Right lobe of liver (tissue), 4 donors: ENCODE measurements around the gene KDM4C.

Experiments
- CTCF ChIP-seq, 4 donors: fragments of 200-600 bp in 3 of 4; fragments of 450-650 bp in 1 of 4; IDR thresholded peaks; one replicate each; pipeline versions ENCODE4 v1.5.1 to v1.8.0; 2016 to 2022; ENCODE audit warnings: antibody characterized with exemption in 4 of 4, mild to moderate bottlenecking in 2 of 4
- POLR2A ChIP-seq: fragments of 450-650 bp; IDR thresholded peaks from one replicate; pipeline ENCODE4 v1.6.1; 2017; ENCODE audit warnings: antibody characterized with exemption, mild to moderate bottlenecking
- donor health status: DM: no; HTN: no; CAD: no.
- donor health status: DM: no; HTN: no; CAD: no.
- donor health status: DM: no; HTN: yes; CAD: no.

DNA sequence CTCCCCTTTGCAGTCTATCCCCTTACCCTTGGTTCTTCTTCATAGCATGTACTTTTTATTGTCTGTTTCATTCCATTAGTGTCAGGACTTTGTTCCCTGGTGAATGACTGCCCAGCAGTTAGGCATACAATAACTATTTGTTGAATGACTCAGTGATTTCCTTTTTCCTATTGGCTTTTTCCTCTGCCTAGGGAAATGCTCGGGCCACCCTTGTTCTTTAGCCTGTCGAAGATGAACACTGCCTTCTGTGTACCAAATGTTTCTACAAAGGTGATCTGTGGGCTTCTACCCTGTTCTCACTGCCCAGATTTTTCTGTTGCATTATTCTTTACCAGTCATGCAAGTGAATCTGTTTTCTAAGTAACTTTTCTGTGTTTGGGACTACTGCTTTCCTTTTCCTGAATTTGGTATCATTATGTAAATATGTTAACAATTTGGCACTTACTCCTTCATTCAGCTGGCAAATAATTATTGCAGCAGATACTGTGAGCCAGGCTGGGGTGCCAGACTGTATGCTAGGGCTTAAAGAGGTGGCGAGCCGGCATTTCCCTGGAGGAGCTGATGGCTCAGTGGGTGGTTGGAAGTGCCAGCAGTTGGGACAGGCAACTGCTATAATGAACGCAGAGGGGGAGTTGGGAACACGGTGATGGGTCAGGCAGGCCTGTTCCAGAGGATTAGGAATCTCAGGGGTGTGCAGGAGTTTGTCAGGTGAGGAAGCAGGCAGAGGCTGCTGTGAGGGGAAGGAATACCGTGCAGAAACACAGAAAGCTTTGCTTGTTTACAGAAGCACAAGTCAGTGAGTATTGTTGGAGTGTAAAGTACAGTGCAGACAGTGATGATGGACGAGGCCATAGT lies 30.6 kb downstream of the KDM4C start:
- no peak for TF ChIP-seq CTCF (IDR thresholded peaks at IDR 0.05)
- no peak for TF ChIP-seq POLR2A
